GM12878 (cell line): ENCODE data around the gene CENPC. TPM values are rescaled to one million over a fixed set of nuclear protein-coding genes. Genes with fewer than 3 reads are reported as not detected.

Source experiments
- ATAC-seq: fragments of 200-7000 bp; cut with Tn5 transposase; 3 replicates; pipeline ENCODE4 v1.9.1; 2020; ENCODE audit warnings: mild to moderate bottlenecking, moderate library complexity
- BruUV-seq: library from RNA; stranded (reverse); fragments of 400-500 nt; replicated peaks from 2 replicates; lab custom pipeline; 2021; lab: Mats Ljungman, UMichigan
- CTCF ChIA-PET: fragments of 300-600 bp; sonication (Branson Sonifier 250); formaldehyde crosslinking; extraction: SDS; loops from one replicate; lab custom pipeline; 2021; ENCODE audit warnings: inconsistent platforms; lab: Yijun Ruan, JAX
- POLR2A ChIA-PET: fragments of 350-600 bp; formaldehyde crosslinking; extraction: SDS; loops from one replicate; lab custom pipeline; 2021; ENCODE audit warnings: inconsistent platforms; lab: Charles Lee
- RAD21 ChIA-PET: fragments of 300-600 bp; sonication (Branson Sonifier 250); formaldehyde crosslinking; loops from one replicate; lab custom pipeline; 2023; ENCODE audit warnings: antibody characterized with exemption; ENCODE audit not compliant: unreplicated experiment; lab: Charles Lee
- SMC1A ChIA-PET: fragments of 300-600 bp; sonication (Branson Sonifier 250); formaldehyde crosslinking; loops from one replicate; lab custom pipeline; 2023; ENCODE audit not compliant: unreplicated experiment, uncharacterized antibody; lab: Charles Lee
- DNase-seq: peaks from one replicate; pipeline ENCODE4 v3.0.0-alpha.2; 2011; ENCODE audit warnings: low read depth, low spot score
- FAIRE-seq: peaks from 3 replicates; lab custom pipeline; 2011; peaks lifted over from hg19 to GRCh38; lab: Jason Lieb, UNC
- H2AFZ ChIP-seq: 2 replicates; pipeline ENCODE4 v1.6.0; 2011; ENCODE audit warnings: low read depth, low read length, control low read depth; ENCODE audit not compliant: control insufficient read depth
- H3K27ac ChIP-seq: 2 replicates; pipeline ENCODE4 v1.5.1; 2011; ENCODE audit warnings: control low read depth; ENCODE audit not compliant: control insufficient read depth, insufficient read depth
- H3K27me3 ChIP-seq, 2 experiments: replicated peaks in 1 of 2; 2 replicates each; pipeline versions ENCODE4 v1.6.0 to v1.6.1; 2011; ENCODE audit warnings: low read length in 1 of 2; ENCODE audit not compliant: control insufficient read depth in 2 of 2, insufficient read depth in 2 of 2
- H3K36me3 ChIP-seq, 2 experiments: 2 replicates each; pipeline ENCODE4 v1.5.1; 2011; ENCODE audit warnings: low read length in 1 of 2; ENCODE audit not compliant: control insufficient read depth in 2 of 2, insufficient read depth in 2 of 2
- H3K4me1 ChIP-seq: 2 replicates; pipeline ENCODE4 v1.6.1; 2011; ENCODE audit warnings: mild to moderate bottlenecking, low read length, moderate library complexity, mixed read lengths; ENCODE audit not compliant: control insufficient read depth, insufficient read depth
- H3K4me2 ChIP-seq: 2 replicates; pipeline ENCODE4 v1.6.0; 2011; ENCODE audit warnings: control low read depth; ENCODE audit not compliant: control insufficient read depth, insufficient read depth
- H3K4me3 ChIP-seq: fragments of 200-600 bp; sonication (generic); 2 replicates; pipeline ENCODE4 v1.5.1; 2016
- H3K79me2 ChIP-seq: 2 replicates; pipeline ENCODE4 v1.6.0; 2011; ENCODE audit warnings: low read length; ENCODE audit not compliant: control insufficient read depth, insufficient read depth
- H3K9ac ChIP-seq: 2 replicates; pipeline ENCODE4 v1.8.0; 2011; ENCODE audit warnings: low read length, control low read depth, mixed read lengths; ENCODE audit not compliant: control insufficient read depth, insufficient read depth
- H3K9me3 ChIP-seq: replicated peaks from 3 replicates; pipeline ENCODE4 v1.5.1; 2011; ENCODE audit warnings: mild to moderate bottlenecking, low read length; ENCODE audit not compliant: control insufficient read depth, insufficient read depth
- H4K20me1 ChIP-seq: 2 replicates; pipeline ENCODE4 v1.6.0; 2011; ENCODE audit not compliant: control insufficient read depth, insufficient read depth
- ATF3 ChIP-seq: IDR thresholded peaks from 2 replicates; pipeline ENCODE4 v1.6.1; 2011; ENCODE audit warnings: low read depth, mild to moderate bottlenecking, low read length, moderate library complexity, borderline replicate concordance; ENCODE audit errors: extremely low read depth
- CBX3 ChIP-seq: fragments of 200-600 bp; sonication (generic); IDR thresholded peaks from 2 replicates; pipeline ENCODE4 v1.6.1; 2016; ENCODE audit warnings: low read depth, borderline replicate concordance
- CBX5 ChIP-seq: sonication (generic); IDR thresholded peaks from 2 replicates; pipeline ENCODE4 v1.6.1; 2016; ENCODE audit warnings: low read depth, moderate library complexity, mild to moderate bottlenecking, inconsistent platforms
- CHD4 ChIP-seq: fragments of 200-600 bp; sonication (generic); IDR thresholded peaks from 2 replicates; pipeline ENCODE4 v1.6.1; 2016; ENCODE audit warnings: mild to moderate bottlenecking
- IRF3 ChIP-seq: fragments of 450-650 bp; IDR thresholded peaks from 2 replicates; pipeline ENCODE4 v1.6.1; 2014; ENCODE audit warnings: mild to moderate bottlenecking
- JUNB ChIP-seq: IDR thresholded peaks from 2 replicates; pipeline ENCODE4 v1.6.1; 2016; ENCODE audit warnings: antibody characterized with exemption, mild to moderate bottlenecking
- MEF2A ChIP-seq: IDR thresholded peaks from 2 replicates; pipeline ENCODE4 v1.6.1; 2011; ENCODE audit warnings: low read depth, mild to moderate bottlenecking, low read length, moderate library complexity; ENCODE audit not compliant: insufficient read depth
- MEF2B ChIP-seq: fragments of 450-650 bp; IDR thresholded peaks from 2 replicates; pipeline ENCODE4 v1.6.1; 2018; ENCODE audit warnings: mild to moderate bottlenecking, moderate library complexity; ENCODE audit not compliant: partially characterized antibody, poor library complexity, severe bottlenecking
- MTA2 ChIP-seq: fragments of 450-650 bp; IDR thresholded peaks from 2 replicates; pipeline ENCODE4 v1.6.1; 2016; ENCODE audit warnings: low read depth, mild to moderate bottlenecking, moderate library complexity
- NBN ChIP-seq: fragments of 450-650 bp; IDR thresholded peaks from 2 replicates; pipeline ENCODE4 v1.6.1; 2016
- NFIC ChIP-seq: IDR thresholded peaks from 2 replicates; pipeline ENCODE4 v1.6.1; 2012; ENCODE audit warnings: low read depth, mild to moderate bottlenecking, inconsistent platforms, low read length, moderate library complexity
- NRF1 ChIP-seq: conservative IDR thresholded peaks from 2 replicates; pipeline ENCODE4 v1.6.1; 2011; ENCODE audit warnings: mild to moderate bottlenecking, low read depth, low read length, improper control_type of control experiment
- PAX5 ChIP-seq: IDR thresholded peaks from 2 replicates; pipeline ENCODE4 v1.6.1; 2011; ENCODE audit warnings: low read depth, low read length, borderline replicate concordance
- RBBP5 ChIP-seq: fragments of 200-600 bp; sonication (generic); conservative IDR thresholded peaks from 2 replicates; pipeline ENCODE4 v1.6.1; 2016
- RUNX3 ChIP-seq: IDR thresholded peaks from 2 replicates; pipeline ENCODE4 v1.6.1; 2012; ENCODE audit warnings: low read length, inconsistent platforms
- SRF ChIP-seq, 2 experiments: IDR thresholded peaks; 2 replicates each; pipeline ENCODE4 v1.6.1; 2011; ENCODE audit warnings: low read depth in 2 of 2, low read length in 2 of 2, mild to moderate bottlenecking in 1 of 2, moderate library complexity in 1 of 2
- YY1 ChIP-seq: IDR thresholded peaks from 2 replicates; pipeline ENCODE4 v1.6.1; 2011; ENCODE audit warnings: low read depth, mild to moderate bottlenecking, low read length
- ZBTB33 ChIP-seq: fragments of 450-650 bp; IDR thresholded peaks from 2 replicates; pipeline ENCODE4 v1.6.1; 2017; ENCODE audit warnings: mild to moderate bottlenecking
- WGBS: methylation state at CpG from one replicate; pipeline ENCODE4 v1.1.6; 2016; ENCODE audit warnings: low lambda C conversion rate; ENCODE audit not compliant: insufficient replicate concordance, insufficient coverage; ENCODE audit errors: missing lambda C conversion rate; 5-methylcytosine and 5-hydroxymethylcytosine counted together
- in situ Hi-C: fragments of 300-500 bp; cut with MboI; formaldehyde crosslinking; loops from 9 replicates; pipeline ENCODE4 v1.14.3; 2018; ENCODE audit warnings: mixed read lengths
- intact Hi-C: fragments of 100-400 bp; cut with micrococcal nuclease; formaldehyde crosslinking; loops from one replicate; pipeline ENCODE4 v1.14.2; 2022; ENCODE audit not compliant: unreplicated experiment
- polyA plus RNA-seq, 11 experiments: library from polyadenylated mRNA; depleted of rRNA in 4 of 11; unstranded in 6 of 11; stranded (reverse) in 5 of 11; fragments of >200 nt; fragmentation: Nextera tagmentation in 4 of 11; fragmentation: Illumina TruSeq in 1 of 11; extraction: Ambion mirVana in 4 of 11; extraction: Trizol in 1 of 11; gene quantifications; 1 replicate in 1 of 11; 2 replicates in 10 of 11; pipeline versions ENCODE4 v1.2.1 to v1.2.3, GENCODE V29; 2011 to 2016; ENCODE audit warnings: inconsistent platforms in 2 of 11, missing spikeins in 2 of 11, low read depth in 1 of 11
- total RNA-seq, 4 experiments: library from RNA; depleted of rRNA in 3 of 4; stranded (reverse); fragments of >200 nt in 3 of 4; fragmentation: Illumina TruSeq in 1 of 4; extraction: Trizol in 1 of 4; gene quantifications; 2 replicates each; pipeline versions ENCODE4 v1.2.1 to v1.2.3, GENCODE V29; 2013 to 2021
- TF ChIP-seq, protein P1 (sequence below): fragments of 450-650 bp; IDR thresholded peaks from 2 replicates; pipeline ENCODE4 v1.6.1; 2017; ENCODE audit warnings: low read depth, mild to moderate bottlenecking, moderate library complexity

Gene CENPC
- total and polyA plus RNA-seq, 10 of the 15 experiments (the other 5 are each of a cell fraction or from before 2014, with no cell fraction given): 13.1 to 34.9 (median 20.3) TPM

DNA sequence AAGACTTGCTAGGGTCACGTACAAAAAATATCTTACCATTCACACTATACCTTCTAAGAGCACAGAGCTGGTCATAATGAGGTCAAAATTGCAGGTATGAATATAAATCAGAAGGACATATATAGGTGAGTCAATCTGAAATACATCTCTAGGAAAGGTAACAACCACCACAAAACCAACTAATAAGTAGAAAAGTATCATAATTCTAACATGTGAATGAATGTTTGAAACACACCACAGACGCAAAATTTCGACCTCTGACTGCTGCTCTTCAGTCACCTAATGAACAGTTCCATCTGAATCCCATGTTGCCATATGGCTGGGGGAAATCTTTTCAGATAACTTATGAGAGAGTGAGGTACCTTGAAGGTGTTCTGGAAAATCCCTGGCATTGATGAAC is 35.3 kb upstream of the CENPC start (continued):
- TF ChIP-seq RUNX3: peak; percentile 47; the same call in 1 of the 2 replicates
- TF ChIP-seq NFIC: peak; percentile 17; the same call in 1 of the 2 replicates
- TF ChIP-seq CBX3: no peak
- TF ChIP-seq SRF (IDR thresholded peaks at IDR 0.05; ENCODE audit: low read depth in 2 of 2, low read length in 2 of 2): no peak
- TF ChIP-seq CHD4: no peak
- TF ChIP-seq, protein P1, sequence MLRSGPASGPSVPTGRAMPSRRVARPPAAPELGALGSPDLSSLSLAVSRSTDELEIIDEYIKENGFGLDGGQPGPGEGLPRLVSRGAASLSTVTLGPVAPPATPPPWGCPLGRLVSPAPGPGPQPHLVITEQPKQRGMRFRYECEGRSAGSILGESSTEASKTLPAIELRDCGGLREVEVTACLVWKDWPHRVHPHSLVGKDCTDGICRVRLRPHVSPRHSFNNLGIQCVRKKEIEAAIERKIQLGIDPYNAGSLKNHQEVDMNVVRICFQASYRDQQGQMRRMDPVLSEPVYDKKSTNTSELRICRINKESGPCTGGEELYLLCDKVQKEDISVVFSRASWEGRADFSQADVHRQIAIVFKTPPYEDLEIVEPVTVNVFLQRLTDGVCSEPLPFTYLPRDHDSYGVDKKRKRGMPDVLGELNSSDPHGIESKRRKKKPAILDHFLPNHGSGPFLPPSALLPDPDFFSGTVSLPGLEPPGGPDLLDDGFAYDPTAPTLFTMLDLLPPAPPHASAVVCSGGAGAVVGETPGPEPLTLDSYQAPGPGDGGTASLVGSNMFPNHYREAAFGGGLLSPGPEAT: no peak

GRCh38 chr4:67576538-67576937 is 31.2 kb upstream of the CENPC start:
- Histone ChIP-seq H2AFZ (no peak overlapping the region), H3K27me3 (no peaks in the 10 kb centered on the region), H3K79me2 (no peaks in the 10 kb centered on the region), H3K4me2 (peak overlapping the region; percentile 67), H3K27ac (peak overlapping the region; percentile 67), H3K4me3 (no peak overlapping the region), H3K9me3 (no peaks in the 10 kb centered on the region; the same call in 2 of the 3 replicates), H3K9ac (no peak overlapping the region), H3K4me1 (peaks cover 29% of the 10 kb centered on the region), H3K36me3 (no peaks in the 10 kb centered on the region), H4K20me1 (no peaks in the 10 kb centered on the region)
- ATAC-seq: peak; percentile 71
- WGBS: 0% methylated on average over 1 of the region's 1 CpG
- ChIA-PET SMC1A (interaction anchor here (0.6 to 4.4 kb wide), 19 partner anchors 9 to 696 kb away, joined by 3 to 22 read pairs (median 4); partner anchors contain the start of genes CENPC and STAP1), RAD21 (interaction anchor here (0.8 to 2.2 kb wide), 13 partner anchors 9 to 124 kb away, joined by 3 to 11 read pairs (median 4); partner anchors contain the start of genes STAP1 and UBA6), POLR2A (interaction anchor here (0.7 to 1.6 kb wide), 8 partner anchors 17 to 125 kb away, joined by 3 to 5 read pairs (median 4); partner anchors contain the start of genes CENPC and UBA6), CTCF (interaction anchor here (0.7 to 2.8 kb wide), 8 partner anchors 10 to 170 kb away, joined by 3 to 11 read pairs (median 4); no protein-coding TSS in a partner anchor)
- peak; percentile 77 for FAIRE-seq
- TF ChIP-seq YY1: 0 out of 2 replicates have a peak, but pooled peaks have one; percentile 26
- no peak for TF ChIP-seq IRF3
- TF ChIP-seq PAX5: peak; percentile 88
- TF ChIP-seq ATF3: no peak
- peak; percentile 42 for TF ChIP-seq JUNB
- peak; percentile 63 for TF ChIP-seq NBN
- no peak for TF ChIP-seq ZBTB33
- TF ChIP-seq RUNX3: peak; percentile 57
- TF ChIP-seq MEF2B: peak; percentile 30
- peak; percentile 24; the same call in 1 of the 2 replicates for TF ChIP-seq MTA2
- TF ChIP-seq CBX5: peak; percentile 63; the same call in 1 of the 2 replicates
- TF ChIP-seq NRF1: no peak
- TF ChIP-seq NFIC: peak; percentile 74
- TF ChIP-seq MEF2A: 0 out of 2 replicates have a peak, but pooled peaks have one; percentile 42
- TF ChIP-seq RBBP5: no peak
- BruUV-seq: no TSS peak
- DNase-seq: no peak
- intact Hi-C loops: no loop called here
- in situ Hi-C loops: no loop called here
